Placental pericyte (primary cell): ENCODE measurements around the gene SATB2. TPM values are rescaled to one million over a fixed set of nuclear protein-coding genes. Genes with fewer than 3 reads are reported as not detected.

ENCODE experiments used
- total RNA-seq: library from RNA; depleted of rRNA; stranded (reverse); fragments of >200 nt; gene quantifications from 2 replicates; pipeline ENCODE4 v1.2.3, GENCODE V29; 2012

The SATB2 gene
- 0.88 and 18.2 TPM in 2 replicates for total RNA-seq

GRCh38 chr2:199457147-199458008 lies at the start of gene SATB2:
Gene SATB2 (minus strand): TSS chr2:199457939. CDS start chr2:199456037, 1,902 bp downstream.

